ENCODE results near the gene SLC4A1AP.
"Not testable (repeated sequence)": the region's sequence is repeated elsewhere in the genome, so short reads cannot be mapped to it uniquely, and the experiment has no call there.

Gene SLC4A1AP

GRCh38 chr2:27627963-27628766 is 35.5 kb upstream of the SLC4A1AP start:
- peak overlapping the region; percentile 82 to 99 (median 86) for H3K4me3 ChIP-seq
- peak overlapping the region; percentile 89 to 100 (median 98) for H3K4me2 ChIP-seq
- H3K27ac ChIP-seq = peak overlapping the region; percentile 2 to 94 (median 86); a peak in 21 of 22 replicates
- TF ChIP-seq Cebpa-rat (IDR thresholded peaks at IDR 0.05) = no peak
- no peaks in the 10 kb centered on the region for H4K20me1 ChIP-seq
- peaks cover 45 to 58% (median 50%) of the 10 kb centered on the region in 11 experiments for H3K36me3 ChIP-seq
- H3K9ac ChIP-seq = peak overlapping the region; percentile 86 to 96 (median 90)
- no peaks in the 10 kb centered on the region for H3K9me3 ChIP-seq (replicated peaks in 1 of 11)
- H3K27me3 ChIP-seq = no peaks in the 10 kb centered on the region
- H3K4me1 ChIP-seq = peaks cover 38 to 45% (median 40%) of the 10 kb centered on the region in 10 experiments

- Histone ChIP-seq H3K36me3 (peaks cover 45 to 58% (median 50%) of the 10 kb centered on the region in 11 experiments), H3K4me2 (peak within 1 kb of the TSS; percentile 92 to 100 (median 98)), H3K27me3 (no peaks in the 10 kb centered on the region), H3K4me3 (peak within 1 kb of the TSS; percentile 82 to 99 (median 86)), H3K9ac (peak within 1 kb of the TSS; percentile 86 to 96 (median 90)), H3K4me1 (peaks cover 38 to 45% (median 40%) of the 10 kb centered on the region in 10 experiments), H3K9me3 (replicated peaks in 1 of 11) (no peaks in the 10 kb centered on the region), H4K20me1 (no peaks in the 10 kb centered on the region), H3K27ac (peak within 1 kb of the TSS; percentile 69 to 94 (median 86))
- TF ChIP-seq Cebpa-rat (IDR thresholded peaks at IDR 0.05) = no peak
Measured at GRCh38 chr2:27628767-27629709, 34.7 kb upstream of the SLC4A1AP start, which contains the start of the genes CCDC121 and GPN1. TSS of gene CCDC121 (minus strand) at chr2:27629012. CDS start at chr2:27627799, 1,213 bp downstream. TSS of gene GPN1 (plus strand) at chr2:27629050. CDS start at chr2:27629059, 9 bp downstream.

- H3K27me3 ChIP-seq; H4K20me1 ChIP-seq; H3K27ac ChIP-seq; H3K9me3 ChIP-seq (replicated peaks in 1 of 11): not testable (repeated sequence)
- Histone ChIP-seq H3K4me3 (peak overlapping the region in 8 of 10 experiments; percentile 83 to 99 (median 87); a peak in 10 of 20 replicates), H3K9ac (peak overlapping the region in 1 of 11 experiments; percentile 90; a peak in 3 of 22 replicates), H3K4me2 (peak overlapping the region; percentile 77 to 99 (median 90)), H3K36me3 (peaks cover 47 to 58% (median 51%) of the 10 kb centered on the region in 11 experiments), H3K4me1 (peaks cover 38 to 45% (median 40%) of the 10 kb centered on the region in 10 experiments)
Measured at GRCh38 chr2:27630257-27630656, 33.4 kb upstream of the SLC4A1AP start.

- Histone ChIP-seq H3K4me2 (no peak overlapping the region), H3K27me3 (no peaks in the 10 kb centered on the region), H3K36me3 (peaks cover 86 to 96% (median 91%) of the 10 kb centered on the region in 11 experiments), H3K27ac (no peak overlapping the region), H3K9me3 (replicated peaks in 1 of 11) (no peaks in the 10 kb centered on the region), H4K20me1 (no peaks in the 10 kb centered on the region; a peak in 1 of 22 replicates), H3K4me3 (no peak overlapping the region), H3K9ac (no peak overlapping the region), H3K4me1 (peaks cover 12 to 17% (median 14%) of the 10 kb centered on the region in 10 experiments)
- no peak for TF ChIP-seq Cebpa-rat (IDR thresholded peaks at IDR 0.05)
Measured at GRCh38 chr2:27634291-27634690, 29.4 kb upstream of the SLC4A1AP start.

GRCh38 chr2:27636766-27637165 is 26.9 kb upstream of the SLC4A1AP start:
- Histone ChIP-seq H3K27me3 (no peaks in the 10 kb centered on the region), H3K9me3 (replicated peaks in 1 of 11) (no peaks in the 10 kb centered on the region), H3K27ac (no peak overlapping the region), H3K4me2 (no peak overlapping the region), H4K20me1 (peaks cover 0 to 6% (median 0%) of the 10 kb centered on the region in 11 experiments; a peak in 1 of 22 replicates), H3K4me3 (no peak overlapping the region), H3K9ac (no peak overlapping the region), H3K36me3 (peaks cover 95 to 100% (median 99%) of the 10 kb centered on the region in 11 experiments), H3K4me1 (no peaks in the 10 kb centered on the region)
- no peak for TF ChIP-seq Cebpa-rat (IDR thresholded peaks at IDR 0.05)

- Histone ChIP-seq H3K4me3 (no peak overlapping the region), H3K27ac (no peak overlapping the region), H3K36me3 (peaks cover 91 to 99% (median 97%) of the 10 kb centered on the region in 11 experiments), H3K4me1 (no peaks in the 10 kb centered on the region), H3K4me2 (no peak overlapping the region), H3K9ac (no peak overlapping the region), H3K9me3 (replicated peaks in 1 of 11) (no peaks in the 10 kb centered on the region), H4K20me1 (peaks cover 0 to 6% (median 0%) of the 10 kb centered on the region in 11 experiments; a peak in 1 of 22 replicates), H3K27me3 (no peaks in the 10 kb centered on the region)
- TF ChIP-seq Cebpa-rat (IDR thresholded peaks at IDR 0.05) = no peak
Measured at GRCh38 chr2:27638037-27638637, 25.6 kb upstream of the SLC4A1AP start.

GRCh38 chr2:27638709-27639108 is 25.0 kb upstream of the SLC4A1AP start:
- no peak overlapping the region for H3K9ac ChIP-seq

GRCh38 chr2:27640722-27641245 is 22.9 kb upstream of the SLC4A1AP start:
- Histone ChIP-seq H3K9ac (no peak overlapping the region), H3K27me3 (no peaks in the 10 kb centered on the region), H3K4me1 (no peaks in the 10 kb centered on the region), H3K9me3 (replicated peaks in 1 of 11) (no peaks in the 10 kb centered on the region), H4K20me1 (peaks cover 0 to 6% (median 0%) of the 10 kb centered on the region in 11 experiments; a peak in 2 of 22 replicates), H3K4me3 (no peak overlapping the region), H3K36me3 (peaks cover 90 to 98% (median 96%) of the 10 kb centered on the region in 11 experiments), H3K27ac (no peak overlapping the region), H3K4me2 (no peak overlapping the region)
- TF ChIP-seq Cebpa-rat (IDR thresholded peaks at IDR 0.05) = no peak

More at GRCh38 chr2:27638709-27639108, 25.0 kb upstream of the SLC4A1AP start:
- no peak overlapping the region for H3K4me2 ChIP-seq
- H3K4me3 ChIP-seq = no peak overlapping the region
- H4K20me1 ChIP-seq = peaks cover 0 to 6% (median 0%) of the 10 kb centered on the region in 11 experiments; a peak in 1 of 22 replicates
- no peak overlapping the region for H3K27ac ChIP-seq
- H3K4me1 ChIP-seq = no peaks in the 10 kb centered on the region
- H3K36me3 ChIP-seq = peaks cover 89 to 99% (median 96%) of the 10 kb centered on the region in 11 experiments
- no peaks in the 10 kb centered on the region for H3K9me3 ChIP-seq (replicated peaks in 1 of 11)
- TF ChIP-seq Cebpa-rat (IDR thresholded peaks at IDR 0.05) = no peak
- H3K27me3 ChIP-seq = no peaks in the 10 kb centered on the region
